ENCODE results near the gene CHSY1.

CHSY1 gene

DNA sequence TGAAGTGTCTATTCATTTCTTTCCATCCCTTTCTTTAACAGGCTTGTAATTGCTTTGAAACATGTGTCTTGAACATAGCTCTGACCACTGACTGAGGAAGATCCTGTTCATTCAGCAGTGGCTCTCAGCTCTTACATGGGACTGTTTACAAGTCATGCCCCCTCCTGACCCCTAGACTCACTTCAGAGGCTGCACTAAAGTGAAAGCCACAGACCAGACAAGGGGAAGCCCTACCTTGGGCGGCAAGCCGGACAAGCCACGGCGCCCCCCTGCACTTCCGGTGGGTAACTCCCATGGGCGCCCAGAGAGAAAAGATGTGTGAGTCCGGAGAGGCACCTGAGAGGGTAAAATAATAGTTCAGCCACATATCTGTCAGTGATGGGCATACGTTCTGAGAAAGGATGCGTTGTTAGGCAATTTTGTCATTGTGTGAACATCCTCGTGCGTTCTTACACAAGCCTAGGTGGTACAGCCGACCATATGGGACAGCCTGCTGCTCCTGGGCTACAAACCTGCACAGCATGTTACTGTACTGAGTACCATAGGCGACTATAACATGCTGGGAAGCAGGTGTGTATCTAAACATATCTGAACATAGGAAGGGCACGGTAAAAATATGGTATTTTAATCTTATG lies 116.2 kb downstream of the CHSY1 start:
- TF ChIP-seq, protein P1, sequence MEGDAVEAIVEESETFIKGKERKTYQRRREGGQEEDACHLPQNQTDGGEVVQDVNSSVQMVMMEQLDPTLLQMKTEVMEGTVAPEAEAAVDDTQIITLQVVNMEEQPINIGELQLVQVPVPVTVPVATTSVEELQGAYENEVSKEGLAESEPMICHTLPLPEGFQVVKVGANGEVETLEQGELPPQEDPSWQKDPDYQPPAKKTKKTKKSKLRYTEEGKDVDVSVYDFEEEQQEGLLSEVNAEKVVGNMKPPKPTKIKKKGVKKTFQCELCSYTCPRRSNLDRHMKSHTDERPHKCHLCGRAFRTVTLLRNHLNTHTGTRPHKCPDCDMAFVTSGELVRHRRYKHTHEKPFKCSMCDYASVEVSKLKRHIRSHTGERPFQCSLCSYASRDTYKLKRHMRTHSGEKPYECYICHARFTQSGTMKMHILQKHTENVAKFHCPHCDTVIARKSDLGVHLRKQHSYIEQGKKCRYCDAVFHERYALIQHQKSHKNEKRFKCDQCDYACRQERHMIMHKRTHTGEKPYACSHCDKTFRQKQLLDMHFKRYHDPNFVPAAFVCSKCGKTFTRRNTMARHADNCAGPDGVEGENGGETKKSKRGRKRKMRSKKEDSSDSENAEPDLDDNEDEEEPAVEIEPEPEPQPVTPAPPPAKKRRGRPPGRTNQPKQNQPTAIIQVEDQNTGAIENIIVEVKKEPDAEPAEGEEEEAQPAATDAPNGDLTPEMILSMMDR (IDR thresholded peaks at IDR 0.05; ENCODE audit: borderline replicate concordance, insufficient read depth, low read depth, low read length), result no peak
- no peak overlapping the region for H3K4me3 ChIP-seq (ENCODE audit: low read depth, low read length)

DNA sequence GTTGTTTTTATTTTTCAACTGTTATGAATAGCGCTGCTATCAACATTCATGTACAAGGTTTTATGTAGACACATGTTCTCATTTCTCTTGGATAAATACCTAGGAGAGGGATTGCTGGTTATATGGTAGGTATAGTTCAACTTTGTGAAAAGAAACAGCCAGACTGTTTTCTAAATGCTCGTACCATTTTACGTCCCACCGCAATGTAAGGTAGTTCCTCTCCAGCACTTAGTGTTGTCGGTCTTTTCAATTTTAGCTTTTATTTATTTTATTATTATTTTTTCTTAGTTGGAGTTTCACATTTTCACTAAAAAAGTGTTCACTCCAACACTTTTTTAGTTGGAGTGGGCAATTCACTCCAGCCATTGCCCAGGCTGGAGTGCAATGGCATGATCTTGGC lies 117.1 kb downstream of the CHSY1 start:
- no peak overlapping the region for H3K4me3 ChIP-seq (ENCODE audit: low read depth, low read length)
- TF ChIP-seq, protein P1 (IDR thresholded peaks at IDR 0.05; ENCODE audit: borderline replicate concordance, insufficient read depth, low read depth, low read length), result no peak

DNA sequence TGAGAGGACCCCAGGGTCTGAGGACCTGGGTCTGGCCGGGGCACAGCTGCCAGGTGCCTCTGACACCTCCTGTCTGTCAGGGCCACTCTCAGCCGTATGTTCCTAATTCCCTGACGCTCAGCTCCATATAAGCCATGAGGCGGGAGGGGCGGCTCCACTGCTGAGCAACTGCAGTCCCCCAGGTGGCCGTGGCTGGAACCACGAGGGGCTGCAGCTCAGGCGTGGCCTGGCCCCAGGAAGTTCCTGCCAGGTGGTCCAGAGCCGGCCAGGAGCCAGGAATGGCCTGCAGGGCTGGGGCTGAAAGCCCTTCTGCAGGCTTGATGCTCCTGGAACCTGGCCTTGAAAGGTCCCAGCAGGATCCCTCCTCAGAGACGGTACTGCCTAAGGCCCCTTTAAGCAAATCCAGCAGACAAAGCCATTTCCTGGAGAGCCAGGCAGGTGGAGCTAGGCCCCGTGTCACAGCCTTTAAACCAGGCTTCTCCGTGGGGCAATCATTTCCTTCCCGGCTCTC lies 118.0 kb downstream of the CHSY1 start:
- no peak overlapping the region for H3K4me3 ChIP-seq (ENCODE audit: low read depth, low read length)
- TF ChIP-seq, protein P1 (IDR thresholded peaks at IDR 0.05; ENCODE audit: borderline replicate concordance, insufficient read depth, low read depth, low read length), result 0 out of 2 replicates have a peak, but pooled peaks have one; percentile 1

DNA sequence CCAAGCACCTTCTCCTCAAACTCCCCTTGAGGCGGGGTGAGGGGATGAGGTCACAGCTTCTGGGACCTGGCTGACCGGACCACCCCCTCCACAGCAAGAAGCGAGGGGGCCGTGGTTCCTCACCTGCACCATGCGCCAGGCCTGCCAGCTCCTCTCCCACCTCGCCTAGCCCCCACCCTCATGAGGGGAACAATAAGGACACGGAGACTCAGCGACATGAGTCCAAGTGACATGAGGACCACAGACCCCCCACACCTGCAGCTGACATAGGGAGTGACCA lies 118.7 kb downstream of the CHSY1 start:
- TF ChIP-seq, protein P1 (IDR thresholded peaks at IDR 0.05; ENCODE audit: borderline replicate concordance, insufficient read depth, low read depth, low read length), result no peak
- H3K4me3 ChIP-seq (ENCODE audit: low read depth, low read length), result no peak overlapping the region

DNA sequence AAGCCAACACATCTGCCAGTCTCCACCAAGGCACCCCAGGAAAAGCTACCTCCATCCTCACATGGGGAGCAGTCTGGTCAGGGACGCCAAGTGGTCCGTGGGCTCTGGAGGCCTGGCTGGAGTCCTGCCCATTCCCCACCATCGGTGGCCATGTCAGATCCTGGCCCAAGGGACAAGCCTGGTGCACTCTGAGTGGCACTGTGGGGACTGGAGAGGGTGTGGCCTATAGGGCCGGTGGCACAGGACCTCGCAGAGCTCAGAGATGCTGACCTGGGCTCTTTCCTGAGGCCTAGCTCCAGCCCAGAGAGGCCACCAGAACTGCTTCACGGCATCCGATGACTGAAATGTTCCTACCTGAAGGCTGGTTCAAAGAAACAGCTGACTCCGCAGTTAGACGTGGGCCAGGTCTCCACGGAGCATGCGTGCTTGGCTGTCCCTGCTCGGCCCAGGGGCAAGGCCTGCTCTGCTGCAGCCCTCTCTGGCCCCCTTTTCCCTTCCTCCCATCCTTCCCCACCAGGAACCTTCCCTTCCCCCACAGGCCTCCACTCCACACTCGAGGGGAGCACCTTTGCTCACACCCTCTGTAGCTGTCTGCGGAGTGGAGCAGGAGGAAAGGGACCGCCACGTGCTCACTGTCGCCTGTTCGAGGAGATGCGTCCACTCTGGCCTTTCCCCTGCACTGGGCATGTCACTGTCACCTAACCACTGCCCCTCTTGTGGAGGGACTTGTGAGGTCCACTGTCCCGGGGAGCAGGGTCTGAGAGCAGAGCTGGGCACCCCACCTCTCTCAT lies 119.3 kb downstream of the CHSY1 start:
- TF ChIP-seq, protein P1 (IDR thresholded peaks at IDR 0.05; ENCODE audit: borderline replicate concordance, insufficient read depth, low read depth, low read length), result no peak
- H3K4me3 ChIP-seq (ENCODE audit: low read depth, low read length), result no peak overlapping the region

DNA sequence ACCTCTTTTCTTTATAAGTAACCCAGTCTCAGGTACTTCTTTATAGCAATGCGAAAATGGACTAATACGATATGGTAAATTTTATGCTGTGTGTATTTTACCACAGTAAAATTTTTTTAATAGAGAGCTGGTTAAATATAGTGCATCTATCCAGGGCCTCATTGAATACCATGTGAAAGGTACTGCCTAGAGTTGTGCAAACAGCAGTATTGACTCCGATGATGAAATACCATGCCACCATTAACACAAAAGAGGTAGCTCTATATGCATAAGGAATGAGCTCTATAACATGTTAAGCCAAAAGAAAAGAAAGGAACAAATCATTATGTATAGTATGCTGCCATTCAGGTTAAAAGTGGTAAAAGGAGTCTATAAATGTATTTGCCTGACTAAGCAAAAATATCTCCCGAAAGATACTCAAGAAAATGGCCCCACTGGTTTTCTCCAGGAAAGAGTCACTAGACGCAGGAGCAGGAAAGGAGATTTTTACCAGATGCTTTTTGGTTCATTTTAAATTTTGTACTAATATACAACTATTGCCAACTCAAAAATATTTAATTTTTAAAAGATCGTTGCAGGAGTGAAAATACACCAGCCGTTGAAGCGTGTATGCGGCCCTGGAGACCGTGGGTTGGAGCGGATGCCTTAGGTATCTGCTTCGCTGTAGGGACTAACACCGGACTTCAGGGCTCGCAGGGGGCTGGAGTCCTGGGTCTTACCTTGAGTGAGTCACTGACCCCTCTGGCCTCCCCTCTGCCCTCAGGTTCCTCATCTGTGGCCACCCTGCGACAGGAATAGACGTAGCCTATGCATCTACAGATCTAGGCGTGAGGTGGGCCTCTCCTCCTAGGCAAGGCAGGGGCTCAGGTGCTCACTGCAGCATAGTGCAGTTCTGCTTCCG lies 120.1 kb downstream of the CHSY1 start:
- TF ChIP-seq, protein P1 (IDR thresholded peaks at IDR 0.05; ENCODE audit: borderline replicate concordance, insufficient read depth, low read depth, low read length), result no peak

More for the DNA sequence above, 120.1 kb downstream of the CHSY1 start:
- H3K4me3 ChIP-seq (ENCODE audit: low read depth, low read length), result no peak overlapping the region

Measured in GM12875 (cell line).